Stimulated activated CD8-positive, alpha-beta memory T cell treated with anti-CD3 and anti-CD28 coated beads, Interleukin-2, amount 100 ng/mL, for 1 hour (primary cell): ENCODE measurements around the gene SSNA1.

ENCODE experiments used
- DNase-seq, 2 donors: peaks; one replicate each; pipeline ENCODE4 v3.0.0-alpha.2; 2020; ENCODE audit warnings: low read depth in 2 of 2

Gene SSNA1

DNA sequence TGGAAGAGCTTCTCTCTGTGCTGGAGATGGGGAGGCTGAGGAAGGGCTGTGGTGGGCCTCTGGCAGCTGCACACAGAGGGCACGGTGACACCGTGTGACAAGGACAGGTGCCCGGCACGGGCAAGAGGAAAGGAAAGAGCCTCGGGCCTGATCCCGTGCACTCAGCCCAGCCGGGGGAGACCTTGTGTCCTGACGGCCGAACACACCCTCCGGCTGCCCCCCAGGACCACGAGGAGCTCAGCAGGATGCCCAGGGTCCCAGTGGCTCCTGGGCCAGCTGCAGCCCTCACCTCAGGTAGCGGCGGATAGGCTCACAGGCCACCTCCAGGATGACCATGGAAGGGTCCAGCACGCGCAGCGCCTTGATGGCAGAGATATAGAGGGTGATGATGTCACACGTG, 5.6 kb upstream of the SSNA1 start:
- no peak for DNase-seq

DNA sequence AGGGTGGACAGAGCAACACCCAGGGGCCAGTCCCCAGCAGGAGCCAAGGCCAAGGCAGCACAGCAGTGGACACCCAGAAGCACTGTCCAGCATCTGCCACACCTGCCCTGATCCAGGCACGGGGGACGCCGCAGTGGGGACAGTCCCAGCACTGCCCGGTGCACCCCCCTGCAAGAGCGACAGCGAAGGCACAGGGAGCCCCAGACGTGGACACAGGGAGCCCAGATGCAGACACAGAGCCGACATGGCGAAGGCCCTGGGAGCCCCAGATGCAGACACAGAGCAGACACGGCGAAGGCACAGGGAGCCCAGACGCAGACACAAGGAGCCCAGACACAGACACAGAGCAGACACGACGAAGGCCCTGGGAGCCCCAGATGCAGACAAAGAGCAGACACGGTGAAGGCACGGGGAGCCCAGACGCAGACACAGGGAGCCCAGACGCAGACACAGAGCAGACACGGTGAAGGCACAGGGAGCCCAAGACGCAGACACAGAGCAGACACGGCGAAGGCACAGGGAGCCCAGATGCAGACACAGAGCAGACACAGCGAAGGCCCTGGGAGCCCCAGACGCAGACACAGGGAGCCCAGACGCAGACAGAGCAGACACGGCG, 4.4 kb upstream of the SSNA1 start:
- no peak for DNase-seq

DNA sequence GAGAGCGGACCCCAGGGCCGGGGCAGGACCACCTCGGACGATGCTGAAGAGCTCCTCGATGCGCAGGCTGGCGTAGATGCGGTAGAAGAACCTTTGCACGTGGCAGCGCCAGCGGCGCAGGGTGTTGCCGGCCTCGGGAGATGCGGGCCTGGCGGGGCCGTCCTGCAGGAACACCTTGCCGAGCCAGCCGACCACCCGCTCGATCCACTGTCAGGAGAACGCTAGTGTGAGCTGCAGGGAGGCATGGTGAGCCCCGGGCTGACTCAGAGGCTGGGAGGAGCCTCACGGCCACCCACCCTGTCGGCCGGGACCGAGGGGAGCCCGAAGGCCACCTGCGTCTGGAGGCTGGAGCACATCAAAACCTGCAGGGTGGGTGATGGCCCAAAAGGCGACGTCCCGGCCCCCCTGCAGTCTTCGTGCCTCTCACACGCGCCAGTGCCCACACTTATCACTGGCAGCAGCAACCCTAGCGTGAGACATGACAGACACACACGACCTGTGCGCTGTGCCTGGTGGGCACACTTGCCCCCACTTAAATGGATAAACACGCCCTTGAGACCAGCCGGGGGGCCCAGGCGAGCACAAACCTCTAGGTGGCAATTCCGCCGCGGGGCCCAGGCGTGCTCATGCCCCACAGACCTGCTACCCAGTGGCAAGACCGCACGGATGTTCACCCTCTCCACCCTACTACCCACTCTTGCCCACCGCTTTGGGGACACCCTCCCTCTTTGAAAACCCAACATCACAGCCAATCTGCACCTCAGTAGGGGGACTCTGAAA, 3.4 kb upstream of the SSNA1 start:
- DNase-seq = no peak

DNA sequence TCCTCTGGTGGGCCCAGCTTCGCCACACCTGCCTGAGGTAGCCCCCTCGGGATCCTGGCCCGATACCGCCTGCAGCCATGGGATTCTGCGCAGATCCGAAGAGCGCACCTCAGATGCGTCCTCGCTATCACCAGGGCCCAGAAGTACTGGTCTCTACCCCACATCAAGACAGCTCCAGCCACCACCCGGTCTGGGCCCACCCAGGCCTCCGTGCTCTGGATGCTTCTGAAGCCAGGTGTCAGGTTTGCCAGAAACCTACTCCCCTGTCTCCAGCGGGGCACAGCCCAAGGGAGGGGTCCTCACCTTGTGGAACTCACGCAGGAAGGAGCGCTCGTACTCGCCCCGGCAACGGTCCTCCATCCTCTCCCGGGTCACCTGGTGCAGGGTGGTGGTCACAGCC, 2.6 kb upstream of the SSNA1 start:
- DNase-seq = no peak

DNA sequence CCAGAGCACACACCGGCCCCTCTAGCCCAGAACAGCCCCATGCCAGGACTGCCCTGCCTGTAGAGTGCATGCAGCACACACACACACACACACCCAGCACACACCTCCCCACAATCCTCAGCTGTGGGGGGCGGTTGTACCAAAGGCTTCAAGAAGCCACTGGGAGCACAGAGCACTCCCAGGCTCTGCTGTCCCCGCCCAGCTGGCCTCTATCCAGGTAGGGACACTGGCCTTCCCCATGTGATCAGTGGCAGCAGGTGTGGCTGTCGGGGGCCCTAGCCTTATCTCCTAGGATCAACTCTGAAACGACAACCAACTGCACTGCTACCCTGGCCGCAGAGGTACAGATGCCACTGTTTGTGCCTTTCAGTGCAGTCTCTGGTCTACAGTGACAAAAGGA, 2.1 kb upstream of the SSNA1 start:
- DNase-seq = no peak

DNA sequence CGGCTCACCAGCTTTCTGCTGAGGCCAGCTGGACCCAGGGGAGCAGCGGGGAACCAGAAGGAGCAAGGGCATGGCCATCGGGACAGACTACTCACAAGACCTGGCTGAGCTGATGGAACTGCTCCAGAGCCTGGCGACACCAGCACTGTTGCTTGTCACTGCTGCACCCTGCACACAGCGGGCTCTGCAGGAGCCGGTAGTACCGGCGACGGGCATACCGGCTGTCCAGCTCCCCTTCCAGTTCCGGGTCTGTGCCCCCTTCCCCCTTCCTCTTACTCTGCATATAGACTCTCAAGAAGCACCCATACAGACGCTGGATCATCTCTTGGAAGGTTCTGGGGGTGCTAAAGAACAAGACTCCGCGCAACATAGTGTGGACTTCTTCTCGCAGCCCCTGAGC, 1.1 kb upstream of the SSNA1 start:
- DNase-seq = no peak

DNA sequence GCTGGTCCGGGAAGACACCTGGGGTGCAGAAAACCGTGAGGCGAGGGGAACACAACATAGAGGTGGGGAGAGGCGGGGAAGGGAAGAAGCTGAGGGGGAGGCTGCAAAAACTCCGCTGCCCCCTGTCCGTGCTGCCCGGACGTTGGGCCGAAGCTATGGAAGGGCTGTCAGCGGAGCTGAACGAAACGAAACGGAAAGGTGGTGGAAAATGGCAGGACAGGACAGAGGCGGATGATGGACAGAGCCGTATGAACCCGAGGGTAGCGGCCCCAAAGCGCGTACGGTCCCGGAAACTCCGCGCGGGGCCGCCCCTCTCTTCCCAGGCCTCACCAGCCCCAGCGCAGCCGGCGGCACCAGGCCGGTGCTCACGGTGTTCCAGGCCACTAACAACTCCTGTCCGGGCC, 388 bp upstream of the SSNA1 start:
- DNase-seq = no peak

DNA sequence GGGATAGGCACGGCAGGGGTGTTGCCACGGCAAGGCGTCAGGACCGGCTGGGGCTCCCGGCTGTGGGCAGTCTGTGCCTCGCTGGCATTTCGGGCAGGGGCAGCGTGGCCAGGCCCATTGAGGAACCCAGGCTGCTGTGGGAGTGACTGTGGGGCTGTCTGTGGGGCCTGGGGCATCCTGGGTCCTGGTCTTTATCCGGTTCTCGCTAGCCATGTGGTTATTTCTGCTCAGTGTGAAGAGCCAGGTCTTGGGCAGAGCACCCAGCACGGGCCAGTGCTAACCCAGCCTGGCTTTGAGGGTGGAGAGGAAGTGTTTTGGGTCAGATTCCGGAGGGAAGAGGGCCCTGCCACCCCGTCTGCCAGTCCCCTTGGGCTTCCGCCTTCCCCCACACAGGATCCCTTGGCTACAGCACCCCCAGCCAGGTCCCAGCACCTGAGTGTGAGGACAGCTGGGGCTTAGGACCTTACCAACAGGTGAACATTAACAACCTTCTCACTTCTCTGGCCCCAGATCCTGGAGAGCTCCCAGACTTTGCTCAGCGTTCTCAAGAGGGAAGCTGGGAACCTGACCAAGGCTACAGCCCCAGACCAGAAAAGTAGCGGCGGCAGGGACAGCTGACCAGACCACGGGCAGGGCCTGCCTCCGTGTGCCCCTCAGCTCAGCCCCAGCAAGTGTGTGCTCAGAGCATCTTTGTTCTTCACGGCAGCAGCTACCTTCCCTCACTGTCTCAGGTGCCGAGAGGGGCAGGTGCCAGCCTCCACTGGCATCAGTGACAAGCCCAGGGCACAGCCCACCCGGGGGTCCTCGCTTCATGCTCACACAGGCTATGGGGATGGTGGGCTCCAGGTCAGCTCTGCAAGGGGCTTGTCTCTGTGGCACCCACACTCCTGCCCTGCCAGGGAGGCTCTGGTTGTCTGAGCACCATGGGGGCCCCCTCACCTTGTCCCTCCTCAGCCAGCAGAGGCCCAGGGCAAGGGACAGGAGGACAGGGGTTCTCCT, 1.1 kb downstream of the SSNA1 start:
- DNase-seq = no peak

DNA sequence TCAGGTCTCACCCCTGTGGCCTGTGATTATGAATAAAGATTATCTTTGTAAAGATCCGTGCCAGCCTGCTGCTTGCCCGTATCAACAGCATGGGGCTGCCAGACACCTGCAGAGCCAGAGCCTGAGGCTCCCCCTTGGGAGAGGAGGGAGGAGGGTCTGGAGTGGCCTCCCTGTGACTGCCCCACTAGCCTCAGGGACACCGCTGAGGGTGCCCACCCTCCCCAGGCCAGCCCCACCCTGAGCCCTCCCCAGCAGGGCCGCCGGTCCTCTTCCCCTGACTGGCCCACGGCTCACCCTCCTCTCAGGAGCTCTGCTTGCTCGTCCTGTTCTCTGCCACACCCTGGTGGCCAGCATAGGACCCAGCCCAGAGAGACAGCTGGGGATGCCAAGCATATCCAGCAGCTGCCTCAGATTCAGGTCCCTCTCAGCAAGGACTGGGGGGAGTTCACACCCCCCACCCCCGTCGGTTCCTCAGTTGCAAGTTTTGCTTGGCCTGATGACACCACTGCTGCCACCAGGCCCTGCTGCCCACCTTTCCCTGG, 1.9 kb downstream of the SSNA1 start:
- no peak for DNase-seq

DNA sequence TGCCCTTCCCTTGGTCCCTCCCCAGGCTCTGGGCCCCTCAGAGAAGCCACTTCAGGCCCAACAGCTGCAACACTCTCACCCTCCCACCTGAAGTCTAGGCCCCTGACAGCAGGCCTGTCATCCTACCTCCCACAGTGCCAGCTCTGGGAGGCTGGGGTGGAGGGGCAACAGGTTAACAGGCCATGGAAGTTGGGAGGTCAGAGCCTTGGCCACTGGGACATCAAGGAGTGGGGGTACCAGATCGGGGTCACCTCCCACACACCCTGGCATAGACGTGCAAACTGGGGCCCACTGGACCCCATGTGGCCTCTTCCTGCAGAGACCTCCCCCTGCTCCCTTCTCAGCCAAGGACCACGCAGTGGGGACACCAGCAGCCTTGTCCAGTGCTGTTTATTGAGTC, 2.8 kb downstream of the SSNA1 start:
- DNase-seq = no peak

DNA sequence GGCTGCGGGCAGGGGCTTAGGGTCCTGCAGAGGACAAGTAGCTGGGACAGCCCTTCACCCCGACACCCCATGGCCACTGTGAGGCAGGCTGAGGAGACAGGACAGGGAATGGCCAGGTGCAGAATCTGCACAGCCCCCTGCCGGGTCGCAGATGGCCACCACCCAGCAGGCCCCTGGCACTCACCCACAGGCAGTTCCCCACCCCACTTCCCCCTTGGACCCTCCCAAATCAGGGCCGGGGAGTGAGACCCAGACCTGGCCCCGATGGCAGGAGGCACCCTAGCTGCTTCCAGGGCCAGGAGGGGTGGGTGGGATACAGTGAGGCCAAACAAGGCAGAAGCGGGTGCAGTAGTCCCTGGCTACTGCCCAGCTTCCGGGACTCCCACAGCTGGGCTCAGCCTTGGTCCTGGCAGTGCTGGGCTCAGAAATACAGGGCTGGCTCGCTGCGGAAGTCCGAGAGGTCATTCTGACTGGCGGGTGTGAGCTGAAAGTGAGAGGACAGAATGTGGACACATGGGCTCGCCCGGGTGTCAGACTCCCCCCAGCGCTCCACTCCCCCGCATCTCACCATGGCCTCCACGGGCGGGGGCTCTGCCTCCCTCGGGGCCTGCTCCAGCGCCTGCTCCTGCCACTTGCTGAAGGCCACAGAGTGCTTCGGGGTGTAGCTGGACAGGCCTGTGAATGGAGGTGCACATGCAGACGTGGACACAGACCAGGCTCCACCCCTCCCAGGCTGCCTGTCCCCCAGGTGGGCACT, 3.4 kb downstream of the SSNA1 start:
- no peak for DNase-seq

DNA sequence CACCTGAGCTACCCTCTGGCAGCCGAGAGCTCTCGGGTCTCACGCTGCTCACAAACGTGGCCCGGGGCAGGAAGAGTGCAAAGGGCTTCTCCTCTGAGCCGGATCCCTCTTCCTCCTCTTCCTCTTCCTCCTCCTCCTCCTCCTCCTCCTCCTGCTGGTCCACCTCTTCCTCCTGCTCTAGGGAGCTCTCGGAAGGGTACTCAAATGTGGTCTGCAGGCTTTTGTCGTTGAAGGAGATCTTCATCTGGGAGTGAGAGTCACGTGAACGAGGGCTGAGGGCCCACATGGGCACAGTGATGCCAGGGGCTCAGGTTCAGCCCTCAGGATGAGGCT, 3.9 kb downstream of the SSNA1 start:
- no peak for DNase-seq

DNA sequence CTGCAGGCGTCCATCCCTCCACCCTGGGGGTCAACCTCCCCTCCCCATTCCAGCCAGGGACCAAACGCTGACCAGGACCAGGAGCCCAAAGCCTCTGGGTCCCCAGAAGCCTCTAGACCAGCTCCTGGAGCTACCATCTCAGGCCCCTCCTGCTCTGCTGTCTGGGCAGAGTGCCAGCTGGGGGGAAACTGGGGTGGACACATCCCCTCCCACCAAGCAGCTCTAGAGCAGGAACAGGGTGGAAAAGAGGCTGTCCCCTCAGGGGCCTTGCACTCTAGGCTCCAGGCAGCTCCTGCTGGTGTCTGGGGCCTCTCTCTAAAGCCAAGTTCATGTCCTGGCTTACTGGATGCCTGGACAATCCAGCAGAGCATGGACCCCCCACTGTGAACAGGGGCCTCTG, 4.4 kb downstream of the SSNA1 start:
- no peak for DNase-seq

DNA sequence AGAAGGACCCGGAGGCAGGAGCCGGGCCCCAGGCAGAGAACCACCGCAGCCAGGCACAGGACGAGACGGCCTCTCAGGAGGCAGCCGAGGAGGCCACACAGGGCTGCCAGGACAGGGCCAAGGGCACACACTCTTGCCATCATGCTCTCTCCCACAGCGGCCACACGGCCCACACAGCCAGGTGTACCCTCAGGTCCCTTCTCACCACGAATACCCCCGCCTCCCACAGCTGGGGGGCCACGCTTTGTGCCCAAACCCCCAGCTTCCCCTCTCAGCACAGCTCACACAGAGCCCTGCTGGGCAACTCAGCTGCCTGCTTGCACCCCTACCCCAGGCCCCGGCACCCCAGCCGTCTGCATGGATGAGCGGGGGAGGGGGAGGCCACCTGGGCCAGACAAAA, 5.3 kb downstream of the SSNA1 start:
- DNase-seq = no peak

DNA sequence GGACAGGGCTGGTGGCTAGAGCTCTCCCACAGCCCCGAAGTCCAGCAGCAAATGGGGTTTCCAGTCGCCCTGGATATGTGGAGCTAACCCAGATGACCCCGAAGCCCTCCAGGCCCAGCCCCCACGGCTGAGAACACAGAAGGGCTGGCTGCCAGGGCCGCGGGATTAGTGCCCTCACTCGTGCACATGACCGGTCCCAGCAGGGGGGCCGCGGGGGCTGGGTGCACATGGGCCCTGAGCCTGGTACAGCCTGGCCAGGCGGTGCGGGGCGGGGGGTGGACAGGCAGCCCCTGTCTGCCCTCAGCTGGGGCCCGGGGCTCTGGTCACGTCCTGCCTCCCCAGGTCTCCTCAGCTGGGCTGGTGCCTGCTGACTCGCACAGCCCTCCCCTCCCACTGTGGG, 5.9 kb downstream of the SSNA1 start:
- no peak for DNase-seq

DNA sequence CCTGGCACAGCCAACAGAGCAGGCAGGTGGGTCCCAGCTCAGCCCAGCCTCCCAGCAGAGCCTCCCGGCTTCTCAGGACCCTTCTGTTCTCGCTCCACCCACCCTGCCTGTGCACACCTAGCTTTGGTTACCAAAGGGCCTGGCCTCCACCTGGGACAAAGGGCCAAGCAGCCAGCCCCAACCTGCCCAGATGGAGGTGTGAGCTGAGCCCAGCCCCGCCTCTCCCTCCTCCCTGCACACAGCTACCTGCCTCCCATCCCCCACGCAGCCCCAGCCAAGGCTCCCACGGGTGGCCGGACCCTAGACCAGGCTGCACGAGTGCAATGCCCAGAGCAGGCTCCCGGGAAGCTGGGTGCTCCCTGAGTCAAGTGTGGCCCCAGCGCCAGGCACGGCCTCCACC, 6.4 kb downstream of the SSNA1 start:
- no peak for DNase-seq

DNA sequence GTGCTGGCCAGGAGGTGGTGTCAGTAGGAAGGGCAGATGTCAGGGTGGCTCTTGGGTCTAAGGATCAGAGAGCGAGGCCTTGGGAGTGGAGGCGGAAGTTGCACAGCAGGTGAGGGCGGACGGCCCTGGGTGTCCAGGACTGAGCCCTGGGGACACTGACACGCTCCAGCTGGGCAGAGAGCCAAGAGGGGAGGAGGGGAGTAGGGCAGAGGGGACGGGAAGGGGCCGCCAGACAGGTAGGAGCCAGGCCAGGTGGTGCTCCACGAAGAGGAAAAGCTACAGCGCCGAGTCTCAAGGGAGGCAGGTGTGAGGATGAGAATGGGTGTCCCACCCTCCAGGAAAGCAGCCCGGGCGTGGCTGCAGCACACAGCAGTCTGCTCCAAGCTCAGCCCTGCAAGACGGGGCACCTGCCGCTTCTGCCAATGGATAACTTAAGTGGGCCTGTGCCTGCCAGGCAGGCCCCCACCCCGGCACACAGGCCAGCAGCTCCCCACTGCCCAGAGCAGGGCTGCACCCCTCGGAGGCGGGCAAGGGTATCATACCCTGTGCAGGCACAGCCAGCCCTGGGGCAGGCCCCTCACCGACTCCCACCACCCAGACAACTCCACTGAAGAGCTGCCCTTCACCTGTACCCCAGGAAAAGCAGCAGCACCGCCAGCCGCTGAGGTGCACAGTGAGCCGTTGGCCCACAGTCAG, 7.2 kb downstream of the SSNA1 start:
- DNase-seq = no peak

DNA sequence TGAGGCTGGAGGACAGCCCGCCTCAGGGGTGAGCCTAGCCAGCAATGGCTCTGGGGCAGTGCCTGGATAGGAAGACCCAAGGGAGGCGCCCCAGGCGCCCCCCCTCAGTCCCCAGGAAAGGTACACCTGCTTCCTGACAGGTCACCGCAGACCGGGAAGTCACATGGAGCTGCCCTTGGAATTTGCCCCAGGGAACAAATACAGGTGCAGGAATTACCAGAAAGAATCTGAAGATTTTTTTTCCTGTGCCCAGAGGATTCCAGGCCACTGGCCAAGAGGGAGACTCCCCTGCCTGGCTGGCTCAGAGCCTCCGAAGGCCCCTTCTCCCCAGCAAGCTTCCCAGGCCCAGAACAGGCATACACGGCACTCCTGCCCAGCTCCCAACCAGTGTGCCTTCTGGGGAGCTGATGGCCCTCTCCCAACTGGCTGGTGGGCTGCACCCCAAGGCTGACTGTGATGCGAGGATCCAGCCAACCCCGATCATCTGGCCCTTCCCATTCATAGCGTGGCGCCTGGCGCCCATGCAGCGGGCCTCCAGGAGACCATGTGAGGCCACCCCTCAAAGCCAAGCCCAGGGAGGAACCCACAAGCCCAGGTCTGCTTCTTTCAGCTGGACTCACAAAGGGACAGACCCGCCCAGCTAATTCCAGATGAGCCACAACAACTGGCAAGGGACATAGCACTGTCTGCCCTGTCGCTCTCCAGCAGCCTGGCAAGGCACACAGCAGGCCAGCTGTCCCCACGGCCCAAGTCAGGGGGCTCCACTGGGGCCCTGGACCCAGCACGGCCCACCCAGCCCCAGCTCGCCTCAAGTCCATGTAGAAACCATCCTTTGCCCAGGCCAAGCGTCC, 9.8 kb downstream of the SSNA1 start:
- no peak for DNase-seq

DNA sequence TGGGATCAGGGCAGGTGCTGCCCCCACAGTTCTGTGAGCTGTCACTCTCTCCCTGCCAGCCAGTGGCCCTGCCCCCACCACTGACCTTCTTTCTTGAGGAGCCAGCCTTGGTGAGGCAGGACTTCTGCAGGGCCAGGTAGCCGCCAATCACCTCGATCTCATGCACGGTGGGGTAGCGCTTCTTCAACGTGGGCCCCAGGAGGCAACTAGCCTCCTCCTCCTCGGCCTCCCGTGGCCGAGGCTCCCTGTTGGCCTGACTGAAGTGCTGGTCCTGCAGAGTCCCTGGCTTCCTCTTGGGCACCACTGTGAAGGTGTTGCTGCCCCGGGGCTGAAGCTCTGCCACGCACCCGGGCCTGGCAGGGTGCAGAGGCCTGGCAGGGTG, 10.4 kb downstream of the SSNA1 start:
- no peak for DNase-seq
